SJCRH30 (cell line): ENCODE data around the gene GNG2. TPM values are rescaled to one million over a fixed set of nuclear protein-coding genes. Genes with fewer than 3 reads are reported as not detected.

Experiments used
- DNase-seq, 2 experiments: peaks; one replicate each; pipeline ENCODE4 v3.0.0-alpha.2; 2015 to 2020
- H3K27ac ChIP-seq: fragments of 250-450 bp; sonication (Bioruptor Pico); 2 replicates; pipeline ENCODE4 v1.5.1; 2020; ENCODE audit warnings: mild to moderate bottlenecking, moderate library complexity
- H3K27me3 ChIP-seq: fragments of 250-450 bp; sonication (Bioruptor Pico); 2 replicates; pipeline ENCODE4 v1.5.1; 2020; ENCODE audit warnings: mild to moderate bottlenecking, moderate library complexity
- H3K36me3 ChIP-seq: fragments of 250-450 bp; sonication (Bioruptor Pico); 2 replicates; pipeline ENCODE4 v1.5.1; 2020; ENCODE audit warnings: mild to moderate bottlenecking, moderate library complexity
- H3K4me1 ChIP-seq: fragments of 250-450 bp; sonication (Bioruptor Pico); 2 replicates; pipeline ENCODE4 v1.5.1; 2020; ENCODE audit warnings: mild to moderate bottlenecking, moderate library complexity
- H3K4me3 ChIP-seq: fragments of 250-450 bp; sonication (Bioruptor Pico); 2 replicates; pipeline ENCODE4 v1.5.1; 2020; ENCODE audit warnings: mild to moderate bottlenecking, moderate library complexity
- H3K9me3 ChIP-seq: fragments of 250-450 bp; sonication (Bioruptor Pico); replicated peaks from 2 replicates; pipeline ENCODE4 v1.5.1; 2020; ENCODE audit warnings: mild to moderate bottlenecking, moderate library complexity
- total RNA-seq: library from RNA; depleted of rRNA; stranded (reverse); fragments of >200 nt; shearing (Covaris generic); gene quantifications from 2 replicates; pipeline ENCODE4 v1.2.3, GENCODE V29; 2014

The GNG2 gene
- total RNA-seq, 1 experiment from 2014 or later, result 0.43 TPM

- Histone ChIP-seq H3K27ac (no peak overlapping the region), H3K4me3 (no peak overlapping the region), H3K36me3 (no peaks in the 10 kb centered on the region), H3K9me3 (no peaks in the 10 kb centered on the region), H3K27me3 (no peaks in the 10 kb centered on the region), H3K4me1 (no peaks in the 10 kb centered on the region)
- no peak for DNase-seq
Observed at GRCh38 chr14:51846631-51847488, 13.6 kb upstream of the GNG2 start.

GRCh38 chr14:51847489-51847796 lies 13.0 kb upstream of the GNG2 start:
- no peak overlapping the region for H3K27ac ChIP-seq
- H3K4me3 ChIP-seq, result no peak overlapping the region
- H3K9me3 ChIP-seq, result no peaks in the 10 kb centered on the region
- no peak for DNase-seq
- no peaks in the 10 kb centered on the region for H3K36me3 ChIP-seq
- H3K4me1 ChIP-seq, result no peaks in the 10 kb centered on the region
- no peaks in the 10 kb centered on the region for H3K27me3 ChIP-seq

- H3K9me3 ChIP-seq, result no peaks in the 10 kb centered on the region
- no peaks in the 10 kb centered on the region for H3K36me3 ChIP-seq
- no peaks in the 10 kb centered on the region for H3K27me3 ChIP-seq
- no peak overlapping the region for H3K27ac ChIP-seq
- H3K4me1 ChIP-seq, result no peaks in the 10 kb centered on the region
- no peak overlapping the region for H3K4me3 ChIP-seq
- DNase-seq, result no peak
Observed at GRCh38 chr14:51848120-51848519, 12.3 kb upstream of the GNG2 start.

GRCh38 chr14:51849097-51849496 lies 11.3 kb upstream of the GNG2 start:
- Histone ChIP-seq H3K36me3 (no peaks in the 10 kb centered on the region), H3K27me3 (no peaks in the 10 kb centered on the region), H3K4me3 (no peak overlapping the region), H3K4me1 (no peaks in the 10 kb centered on the region), H3K9me3 (no peaks in the 10 kb centered on the region), H3K27ac (no peak overlapping the region)
- DNase-seq, result no peak

GRCh38 chr14:51850651-51851050 lies 9.8 kb upstream of the GNG2 start:
- no peaks in the 10 kb centered on the region for H3K36me3 ChIP-seq
- DNase-seq, result no peak
- H3K27ac ChIP-seq, result no peak overlapping the region
- H3K27me3 ChIP-seq, result no peaks in the 10 kb centered on the region
- no peak overlapping the region for H3K4me3 ChIP-seq
- H3K9me3 ChIP-seq, result no peaks in the 10 kb centered on the region
- peaks cover 3% of the 10 kb centered on the region; the same call in 1 of the 2 replicates for H3K4me1 ChIP-seq

- H3K9me3 ChIP-seq, result no peaks in the 10 kb centered on the region
- DNase-seq, result no peak
- no peaks in the 10 kb centered on the region for H3K36me3 ChIP-seq
- H3K27ac ChIP-seq, result no peak overlapping the region
- H3K4me3 ChIP-seq, result no peak overlapping the region
- H3K4me1 ChIP-seq, result peaks cover 4% of the 10 kb centered on the region; the same call in 1 of the 2 replicates
- H3K27me3 ChIP-seq, result no peaks in the 10 kb centered on the region
Observed at GRCh38 chr14:51852541-51852940, 7.9 kb upstream of the GNG2 start.

GRCh38 chr14:51855234-51855633 lies 5.2 kb upstream of the GNG2 start:
- Histone ChIP-seq H3K9me3 (no peaks in the 10 kb centered on the region), H3K27me3 (no peaks in the 10 kb centered on the region), H3K4me3 (no peak overlapping the region), H3K27ac (no peak overlapping the region), H3K36me3 (no peaks in the 10 kb centered on the region), H3K4me1 (peaks cover 4% of the 10 kb centered on the region; the same call in 1 of the 2 replicates)
- DNase-seq, result peak; percentile 14 to 49

- Histone ChIP-seq H3K9me3 (no peaks in the 10 kb centered on the region), H3K27ac (no peak overlapping the region), H3K4me3 (no peak overlapping the region), H3K4me1 (peaks cover 4% of the 10 kb centered on the region; the same call in 1 of the 2 replicates), H3K36me3 (no peaks in the 10 kb centered on the region), H3K27me3 (no peaks in the 10 kb centered on the region)
- DNase-seq, result no peak
Observed at GRCh38 chr14:51856792-51857296, 3.6 kb upstream of the GNG2 start.

GRCh38 chr14:51859131-51859530 lies 1.3 kb upstream of the GNG2 start:
- Histone ChIP-seq H3K27ac (no peak overlapping the region), H3K27me3 (no peaks in the 10 kb centered on the region), H3K4me3 (no peak overlapping the region), H3K4me1 (peaks cover 4% of the 10 kb centered on the region; the same call in 1 of the 2 replicates), H3K36me3 (no peaks in the 10 kb centered on the region), H3K9me3 (no peaks in the 10 kb centered on the region)
- no peak for DNase-seq

GRCh38 chr14:51860825-51861499 lies 550 bp downstream of the GNG2 start:
- H3K4me3 ChIP-seq, result peak overlapping the region; percentile 41
- no peaks in the 10 kb centered on the region for H3K36me3 ChIP-seq
- DNase-seq, result no peak
- no peak overlapping the region for H3K27ac ChIP-seq
- no peaks in the 10 kb centered on the region for H3K9me3 ChIP-seq
- no peaks in the 10 kb centered on the region for H3K4me1 ChIP-seq
- no peaks in the 10 kb centered on the region for H3K27me3 ChIP-seq

- H3K27ac ChIP-seq, result no peak overlapping the region
- H3K4me1 ChIP-seq, result no peaks in the 10 kb centered on the region
- no peaks in the 10 kb centered on the region for H3K27me3 ChIP-seq
- H3K9me3 ChIP-seq, result no peaks in the 10 kb centered on the region
- DNase-seq, result no peak
- no peaks in the 10 kb centered on the region for H3K36me3 ChIP-seq
- no peak overlapping the region for H3K4me3 ChIP-seq
Observed at GRCh38 chr14:51862176-51862796, 1.9 kb downstream of the GNG2 start.

- no peak overlapping the region for H3K4me3 ChIP-seq
- no peaks in the 10 kb centered on the region for H3K9me3 ChIP-seq
- no peak overlapping the region for H3K27ac ChIP-seq
- no peaks in the 10 kb centered on the region for H3K4me1 ChIP-seq
- no peaks in the 10 kb centered on the region for H3K36me3 ChIP-seq
- DNase-seq, result no peak
- H3K27me3 ChIP-seq, result no peaks in the 10 kb centered on the region
Observed at GRCh38 chr14:51862860-51863259, 2.4 kb downstream of the GNG2 start.

- DNase-seq, result no peak
- Histone ChIP-seq H3K9me3 (no peaks in the 10 kb centered on the region), H3K36me3 (no peaks in the 10 kb centered on the region), H3K4me1 (no peaks in the 10 kb centered on the region), H3K27me3 (no peaks in the 10 kb centered on the region), H3K4me3 (no peak overlapping the region), H3K27ac (no peak overlapping the region)
Observed at GRCh38 chr14:51865953-51866747, 5.7 kb downstream of the GNG2 start.

GRCh38 chr14:51867741-51868140 lies 7.3 kb downstream of the GNG2 start:
- no peak overlapping the region for H3K4me3 ChIP-seq
- H3K9me3 ChIP-seq, result no peaks in the 10 kb centered on the region
- H3K36me3 ChIP-seq, result no peaks in the 10 kb centered on the region
- H3K27ac ChIP-seq, result no peak overlapping the region
- no peaks in the 10 kb centered on the region for H3K4me1 ChIP-seq
- DNase-seq, result no peak
- no peaks in the 10 kb centered on the region for H3K27me3 ChIP-seq
